ENCODE measurements around the gene PBX2. TPM values are rescaled to one million over a fixed set of nuclear protein-coding genes. Genes with fewer than 3 reads are reported as not detected.
"Not testable (repeated sequence)": the region's sequence is repeated elsewhere in the genome, so short reads cannot be mapped to it uniquely, and the experiment has no call there.

Gene PBX2
- total RNA-seq, 1 experiment from 2014 or later: 130 TPM

DNA sequence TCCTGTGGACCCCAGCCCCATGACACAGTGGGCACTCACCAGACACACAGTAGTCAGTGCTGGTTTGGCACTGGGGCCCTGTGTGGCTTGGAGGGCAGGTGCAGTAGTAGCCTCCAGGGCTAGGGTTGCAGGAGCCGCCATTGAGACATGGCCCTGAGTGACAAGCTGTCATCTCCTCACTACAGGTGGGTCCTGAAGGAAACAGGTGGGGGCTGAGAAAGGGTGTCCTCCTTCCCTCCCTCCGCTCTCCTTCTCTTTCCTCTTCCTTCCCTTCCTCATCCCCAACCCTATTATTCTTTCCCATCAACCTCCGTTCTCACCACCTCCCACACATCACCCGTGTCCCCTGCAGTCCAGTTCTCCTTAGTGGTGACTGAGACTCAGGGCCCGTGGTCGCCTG, 23.6 kb upstream of the PBX2 start (continued):
- TF ChIP-seq, protein P1, sequence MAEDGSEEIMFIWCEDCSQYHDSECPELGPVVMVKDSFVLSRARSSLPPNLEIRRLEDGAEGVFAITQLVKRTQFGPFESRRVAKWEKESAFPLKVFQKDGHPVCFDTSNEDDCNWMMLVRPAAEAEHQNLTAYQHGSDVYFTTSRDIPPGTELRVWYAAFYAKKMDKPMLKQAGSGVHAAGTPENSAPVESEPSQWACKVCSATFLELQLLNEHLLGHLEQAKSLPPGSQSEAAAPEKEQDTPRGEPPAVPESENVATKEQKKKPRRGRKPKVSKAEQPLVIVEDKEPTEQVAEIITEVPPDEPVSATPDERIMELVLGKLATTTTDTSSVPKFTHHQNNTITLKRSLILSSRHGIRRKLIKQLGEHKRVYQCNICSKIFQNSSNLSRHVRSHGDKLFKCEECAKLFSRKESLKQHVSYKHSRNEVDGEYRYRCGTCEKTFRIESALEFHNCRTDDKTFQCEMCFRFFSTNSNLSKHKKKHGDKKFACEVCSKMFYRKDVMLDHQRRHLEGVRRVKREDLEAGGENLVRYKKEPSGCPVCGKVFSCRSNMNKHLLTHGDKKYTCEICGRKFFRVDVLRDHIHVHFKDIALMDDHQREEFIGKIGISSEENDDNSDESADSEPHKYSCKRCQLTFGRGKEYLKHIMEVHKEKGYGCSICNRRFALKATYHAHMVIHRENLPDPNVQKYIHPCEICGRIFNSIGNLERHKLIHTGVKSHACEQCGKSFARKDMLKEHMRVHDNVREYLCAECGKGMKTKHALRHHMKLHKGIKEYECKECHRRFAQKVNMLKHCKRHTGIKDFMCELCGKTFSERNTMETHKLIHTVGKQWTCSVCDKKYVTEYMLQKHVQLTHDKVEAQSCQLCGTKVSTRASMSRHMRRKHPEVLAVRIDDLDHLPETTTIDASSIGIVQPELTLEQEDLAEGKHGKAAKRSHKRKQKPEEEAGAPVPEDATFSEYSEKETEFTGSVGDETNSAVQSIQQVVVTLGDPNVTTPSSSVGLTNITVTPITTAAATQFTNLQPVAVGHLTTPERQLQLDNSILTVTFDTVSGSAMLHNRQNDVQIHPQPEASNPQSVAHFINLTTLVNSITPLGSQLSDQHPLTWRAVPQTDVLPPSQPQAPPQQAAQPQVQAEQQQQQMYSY (CRISPR knock-in tag; IDR thresholded peaks at IDR 0.05): no peak

GRCh38 chr6:32212076-32212760, 22.2 kb upstream of the PBX2 start:
- H3K27ac Mint-ChIP-seq: 0 out of 2 replicates have a peak overlapping the region, but pooled peaks have one; percentile 10
- peaks cover 4% of the 10 kb centered on the region; the same call in 1 of the 2 replicates for H3K27me3 Mint-ChIP-seq (ENCODE audit: low read depth)
- CTCF ChIA-PET: interaction anchor here (1.6 kb wide), 1 partner anchor 16 kb away, joined by 5 read pairs; no protein-coding TSS in a partner anchor

DNA sequence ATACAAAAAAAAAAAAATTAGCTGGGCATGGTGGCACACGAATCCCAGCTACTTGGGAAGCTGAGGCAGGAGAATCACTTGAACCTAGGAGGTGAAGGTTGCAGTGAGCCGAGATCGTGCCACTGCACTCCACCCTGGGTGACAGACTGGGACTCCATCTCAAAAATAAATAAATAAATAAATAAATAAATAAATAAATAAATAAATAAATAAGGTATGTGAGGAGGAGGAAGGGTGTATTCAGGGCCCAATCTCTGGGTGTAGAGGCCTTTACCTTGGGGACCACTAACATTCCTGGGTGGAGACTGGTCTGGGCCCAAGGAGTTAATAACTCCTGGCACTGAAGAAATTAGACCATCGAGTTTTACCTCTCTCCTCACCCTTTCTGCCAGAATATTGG, 21.4 kb upstream of the PBX2 start:
- ATAC-seq; POLR2A ChIA-PET; DNase-seq (ENCODE audit: low spot score); CTCF ChIA-PET; H3K27me3 Mint-ChIP-seq (ENCODE audit: low read depth); H3K36me3 Mint-ChIP-seq; H3K4me3 Mint-ChIP-seq; H3K27ac Mint-ChIP-seq; H3K9me3 Mint-ChIP-seq; H3K4me1 Mint-ChIP-seq: not testable (repeated sequence)

More at GRCh38 chr6:32212076-32212760, 22.2 kb upstream of the PBX2 start:
- Mint-ChIP-seq H3K9me3 (no peaks in the 10 kb centered on the region), H3K4me3 (no peak overlapping the region), H3K4me1 (no peaks in the 10 kb centered on the region), H3K36me3 (no peaks in the 10 kb centered on the region)
- DNase-seq (ENCODE audit: low spot score) (no peak), ATAC-seq (no peak; the same call in 1 of the 2 replicates)
- TF ChIP-seq ZBTB21 (CRISPR knock-in tag; IDR thresholded peaks at IDR 0.05; ENCODE audit: borderline replicate concordance): no peak
- POLR2A ChIA-PET: no interaction called here

- peaks cover 7% of the 10 kb centered on the region; the same call in 1 of the 2 replicates for H3K9me3 Mint-ChIP-seq
- H3K4me3 Mint-ChIP-seq: no peak overlapping the region
These were observed 20.2 kb upstream of the PBX2 start for GRCh38 chr6:32210191-32210601.

DNA sequence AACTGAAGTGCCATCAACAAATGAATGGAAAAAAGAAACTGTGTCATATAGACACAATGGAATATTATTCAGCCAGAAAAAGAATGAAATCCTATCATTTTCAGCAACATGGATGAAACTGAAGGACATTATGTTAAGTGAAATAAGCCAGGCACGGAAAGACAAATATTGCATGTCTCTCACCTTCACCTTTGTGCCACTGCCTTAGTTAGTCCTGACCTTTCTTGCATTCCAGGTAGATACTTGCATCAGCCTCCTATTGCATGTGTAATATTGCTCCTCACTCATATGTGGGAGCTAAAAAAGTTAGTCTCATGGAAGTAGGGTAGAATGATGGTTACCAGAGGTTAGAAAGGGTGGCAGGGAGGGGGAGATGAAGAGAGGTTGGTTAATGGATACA, 19.0 kb upstream of the PBX2 start:
- no peak for ATAC-seq
- Mint-ChIP-seq H3K9me3 (peaks cover 7% of the 10 kb centered on the region; the same call in 1 of the 2 replicates), H3K36me3 (no peaks in the 10 kb centered on the region), H3K4me1 (no peaks in the 10 kb centered on the region), H3K27ac (no peak overlapping the region), H3K27me3 (ENCODE audit: low read depth) (peaks cover 4% of the 10 kb centered on the region), H3K4me3 (no peak overlapping the region)
- no peak for DNase-seq (ENCODE audit: low spot score)
- TF ChIP-seq GABPB1 (CRISPR knock-in tag; IDR thresholded peaks at IDR 0.05) (peak; percentile 95), ZNF219 (CRISPR knock-in tag; IDR thresholded peaks at IDR 0.05; ENCODE audit: borderline replicate concordance) (no peak)
- ChIA-PET POLR2A (no interaction called here), CTCF (no interaction called here)

More at GRCh38 chr6:32210191-32210601, 20.2 kb upstream of the PBX2 start:
- ChIA-PET CTCF (no interaction called here), POLR2A (no interaction called here)
- no peaks in the 10 kb centered on the region for H3K36me3 Mint-ChIP-seq
- TF ChIP-seq EMX1 (CRISPR knock-in tag; IDR thresholded peaks at IDR 0.05) (no peak), ZNF423 (CRISPR knock-in tag; IDR thresholded peaks at IDR 0.05) (no peak), GABPB1 (CRISPR knock-in tag; IDR thresholded peaks at IDR 0.05) (peak; percentile 67; the same call in 1 of the 2 replicates)
- TF ChIP-seq, protein P2, sequence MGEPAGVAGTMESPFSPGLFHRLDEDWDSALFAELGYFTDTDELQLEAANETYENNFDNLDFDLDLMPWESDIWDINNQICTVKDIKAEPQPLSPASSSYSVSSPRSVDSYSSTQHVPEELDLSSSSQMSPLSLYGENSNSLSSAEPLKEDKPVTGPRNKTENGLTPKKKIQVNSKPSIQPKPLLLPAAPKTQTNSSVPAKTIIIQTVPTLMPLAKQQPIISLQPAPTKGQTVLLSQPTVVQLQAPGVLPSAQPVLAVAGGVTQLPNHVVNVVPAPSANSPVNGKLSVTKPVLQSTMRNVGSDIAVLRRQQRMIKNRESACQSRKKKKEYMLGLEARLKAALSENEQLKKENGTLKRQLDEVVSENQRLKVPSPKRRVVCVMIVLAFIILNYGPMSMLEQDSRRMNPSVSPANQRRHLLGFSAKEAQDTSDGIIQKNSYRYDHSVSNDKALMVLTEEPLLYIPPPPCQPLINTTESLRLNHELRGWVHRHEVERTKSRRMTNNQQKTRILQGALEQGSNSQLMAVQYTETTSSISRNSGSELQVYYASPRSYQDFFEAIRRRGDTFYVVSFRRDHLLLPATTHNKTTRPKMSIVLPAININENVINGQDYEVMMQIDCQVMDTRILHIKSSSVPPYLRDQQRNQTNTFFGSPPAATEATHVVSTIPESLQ (CRISPR knock-in tag; IDR thresholded peaks at IDR 0.05): no peak
- no peaks in the 10 kb centered on the region for H3K4me1 Mint-ChIP-seq
- peaks cover 4% of the 10 kb centered on the region; the same call in 1 of the 2 replicates for H3K27me3 Mint-ChIP-seq (ENCODE audit: low read depth)
- DNase-seq (ENCODE audit: low spot score): no peak
- ATAC-seq: no peak
- H3K27ac Mint-ChIP-seq: no peak overlapping the region
